Suprapubic skin (tissue), 3 donors: Measurements from ENCODE around the gene CLDN6.

Experiments
- CTCF ChIP-seq, 2 donors: fragments of 200-600 bp in 1 of 2; fragments of 450-650 bp in 1 of 2; sonication (generic) in 1 of 2; IDR thresholded peaks; one replicate each; pipeline ENCODE4 v1.5.1; 2016 to 2019; ENCODE audit warnings: antibody characterized with exemption in 2 of 2, mild to moderate bottlenecking in 1 of 2, moderate library complexity in 1 of 2
- POLR2A ChIP-seq, 2 donors: fragments of 450-650 bp; IDR thresholded peaks; one replicate each; pipeline ENCODE4 v1.6.1; 2017; ENCODE audit warnings: antibody characterized with exemption in 2 of 2, mild to moderate bottlenecking in 2 of 2, moderate library complexity in 2 of 2

- TF ChIP-seq POLR2A (IDR thresholded peaks at IDR 0.05): no peak
- no peak for TF ChIP-seq CTCF (IDR thresholded peaks at IDR 0.05)
Observed at GRCh38 chr16:3065742-3066439, 47.9 kb upstream of the CLDN6 start.
